Measurements from ENCODE around the gene ERBIN. TPM values are rescaled to one million over a fixed set of nuclear protein-coding genes. Genes with fewer than 3 reads are reported as not detected.

ERBIN gene
- total and polyA plus RNA-seq, 2 of the 13 experiments (the other 11 are each of a cell fraction or from before 2014, with no cell fraction given): 14.4 to 41.7 TPM

- TF ChIP-seq, protein P1, sequence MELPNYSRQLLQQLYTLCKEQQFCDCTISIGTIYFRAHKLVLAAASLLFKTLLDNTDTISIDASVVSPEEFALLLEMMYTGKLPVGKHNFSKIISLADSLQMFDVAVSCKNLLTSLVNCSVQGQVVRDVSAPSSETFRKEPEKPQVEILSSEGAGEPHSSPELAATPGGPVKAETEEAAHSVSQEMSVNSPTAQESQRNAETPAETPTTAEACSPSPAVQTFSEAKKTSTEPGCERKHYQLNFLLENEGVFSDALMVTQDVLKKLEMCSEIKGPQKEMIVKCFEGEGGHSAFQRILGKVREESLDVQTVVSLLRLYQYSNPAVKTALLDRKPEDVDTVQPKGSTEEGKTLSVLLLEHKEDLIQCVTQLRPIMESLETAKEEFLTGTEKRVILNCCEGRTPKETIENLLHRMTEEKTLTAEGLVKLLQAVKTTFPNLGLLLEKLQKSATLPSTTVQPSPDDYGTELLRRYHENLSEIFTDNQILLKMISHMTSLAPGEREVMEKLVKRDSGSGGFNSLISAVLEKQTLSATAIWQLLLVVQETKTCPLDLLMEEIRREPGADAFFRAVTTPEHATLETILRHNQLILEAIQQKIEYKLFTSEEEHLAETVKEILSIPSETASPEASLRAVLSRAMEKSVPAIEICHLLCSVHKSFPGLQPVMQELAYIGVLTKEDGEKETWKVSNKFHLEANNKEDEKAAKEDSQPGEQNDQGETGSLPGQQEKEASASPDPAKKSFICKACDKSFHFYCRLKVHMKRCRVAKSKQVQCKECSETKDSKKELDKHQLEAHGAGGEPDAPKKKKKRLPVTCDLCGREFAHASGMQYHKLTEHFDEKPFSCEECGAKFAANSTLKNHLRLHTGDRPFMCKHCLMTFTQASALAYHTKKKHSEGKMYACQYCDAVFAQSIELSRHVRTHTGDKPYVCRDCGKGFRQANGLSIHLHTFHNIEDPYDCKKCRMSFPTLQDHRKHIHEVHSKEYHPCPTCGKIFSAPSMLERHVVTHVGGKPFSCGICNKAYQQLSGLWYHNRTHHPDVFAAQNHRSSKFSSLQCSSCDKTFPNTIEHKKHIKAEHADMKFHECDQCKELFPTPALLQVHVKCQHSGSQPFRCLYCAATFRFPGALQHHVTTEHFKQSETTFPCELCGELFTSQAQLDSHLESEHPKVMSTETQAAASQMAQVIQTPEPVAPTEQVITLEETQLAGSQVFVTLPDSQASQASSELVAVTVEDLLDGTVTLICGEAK (IDR thresholded peaks at IDR 0.05): no peak
- TF ChIP-seq, protein P1 (CRISPR knock-in tag; IDR thresholded peaks at IDR 0.05): no peak; the same call in 1 of the 2 replicates
- TF ChIP-seq PHF5A (CRISPR knock-in tag; IDR thresholded peaks at IDR 0.05; ENCODE audit: low read depth, unreplicated experiment): peak; percentile 61
- TF ChIP-seq NFYC (CRISPR knock-in tag; IDR thresholded peaks at IDR 0.05): peak; percentile 5; the same call in 1 of the 2 replicates
- TF ChIP-seq ETV6 (CRISPR knock-in tag; conservative IDR thresholded peaks at IDR 0.05): peak; percentile 77; the same call in 1 of the 2 replicates
- TF ChIP-seq, protein P2, sequence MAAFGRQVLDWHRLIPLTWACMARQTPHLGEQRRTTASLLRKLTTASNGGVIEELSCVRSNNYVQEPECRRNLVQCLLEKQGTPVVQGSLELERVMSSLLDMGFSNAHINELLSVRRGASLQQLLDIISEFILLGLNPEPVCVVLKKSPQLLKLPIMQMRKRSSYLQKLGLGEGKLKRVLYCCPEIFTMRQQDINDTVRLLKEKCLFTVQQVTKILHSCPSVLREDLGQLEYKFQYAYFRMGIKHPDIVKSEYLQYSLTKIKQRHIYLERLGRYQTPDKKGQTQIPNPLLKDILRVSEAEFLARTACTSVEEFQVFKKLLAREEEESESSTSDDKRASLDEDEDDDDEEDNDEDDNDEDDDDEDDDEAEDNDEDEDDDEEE (CRISPR knock-in tag; IDR thresholded peaks at IDR 0.05): no peak
- no peak for TF ChIP-seq RAD51 (IDR thresholded peaks at IDR 0.05; ENCODE audit: borderline replicate concordance)
- no peak; the same call in 1 of the 2 replicates for TF ChIP-seq ZNF562 (CRISPR knock-in tag; IDR thresholded peaks at IDR 0.05; ENCODE audit: borderline replicate concordance)
- TF ChIP-seq CBFB (CRISPR knock-in tag; IDR thresholded peaks at IDR 0.05): peak; percentile 64
- TF ChIP-seq, protein P3, sequence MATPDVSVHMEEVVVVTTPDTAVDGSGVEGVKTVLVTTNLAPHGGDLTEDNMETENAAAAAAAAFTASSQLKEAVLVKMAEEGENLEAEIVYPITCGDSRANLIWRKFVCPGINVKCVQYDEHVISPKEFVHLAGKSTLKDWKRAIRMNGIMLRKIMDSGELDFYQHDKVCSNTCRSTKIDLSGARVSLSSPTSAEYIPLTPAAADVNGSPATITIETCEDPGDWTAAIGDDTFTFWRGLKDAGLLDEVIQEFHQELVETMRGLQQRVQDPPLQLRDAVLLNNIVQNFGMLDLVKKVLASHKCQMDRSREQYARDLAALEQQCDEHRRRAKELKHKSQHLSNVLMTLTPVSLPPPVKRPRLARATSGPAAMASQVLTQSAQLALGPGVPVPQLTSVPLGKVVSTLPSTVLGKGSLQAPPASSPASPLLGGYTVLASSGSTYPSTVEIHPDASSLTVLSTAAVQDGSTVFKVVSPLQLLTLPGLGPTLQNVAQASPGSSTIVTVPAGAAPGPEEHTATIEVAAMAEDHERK (CRISPR knock-in tag; IDR thresholded peaks at IDR 0.05; ENCODE audit: low read depth): no peak
- no peak for TF ChIP-seq ZNF430 (CRISPR knock-in tag; IDR thresholded peaks at IDR 0.05)
- TF ChIP-seq PCBP2 (optimal IDR thresholded peaks at IDR 0.05; ENCODE audit: low read depth, low read length, poor library complexity, severe bottlenecking): no peak
- TF ChIP-seq SMARCE1 (IDR thresholded peaks at IDR 0.05; ENCODE audit: borderline replicate concordance): no peak
- TF ChIP-seq ZBTB2 (CRISPR knock-in tag; IDR thresholded peaks at IDR 0.05; ENCODE audit: low read depth): peak; percentile 82
- peak; percentile 53; the same call in 1 of the 2 replicates for TF ChIP-seq YEATS4 (CRISPR knock-in tag; IDR thresholded peaks at IDR 0.05; ENCODE audit: borderline replicate concordance)
- no peak for TF ChIP-seq CEBPB (IDR thresholded peaks at IDR 0.05; ENCODE audit: borderline replicate concordance, low read depth, low read length)
Observed at GRCh38 chr5:65925601-65926275, 637 bp upstream of the ERBIN start (continued).

All from HepG2 (cell line).